ENCODE data around the gene PRKAG2. TPM values are rescaled to one million over a fixed set of nuclear protein-coding genes. Genes with fewer than 3 reads are reported as not detected.

Gene PRKAG2
- total RNA-seq, 1 experiment from 2014 or later = 24.2 TPM

DNA sequence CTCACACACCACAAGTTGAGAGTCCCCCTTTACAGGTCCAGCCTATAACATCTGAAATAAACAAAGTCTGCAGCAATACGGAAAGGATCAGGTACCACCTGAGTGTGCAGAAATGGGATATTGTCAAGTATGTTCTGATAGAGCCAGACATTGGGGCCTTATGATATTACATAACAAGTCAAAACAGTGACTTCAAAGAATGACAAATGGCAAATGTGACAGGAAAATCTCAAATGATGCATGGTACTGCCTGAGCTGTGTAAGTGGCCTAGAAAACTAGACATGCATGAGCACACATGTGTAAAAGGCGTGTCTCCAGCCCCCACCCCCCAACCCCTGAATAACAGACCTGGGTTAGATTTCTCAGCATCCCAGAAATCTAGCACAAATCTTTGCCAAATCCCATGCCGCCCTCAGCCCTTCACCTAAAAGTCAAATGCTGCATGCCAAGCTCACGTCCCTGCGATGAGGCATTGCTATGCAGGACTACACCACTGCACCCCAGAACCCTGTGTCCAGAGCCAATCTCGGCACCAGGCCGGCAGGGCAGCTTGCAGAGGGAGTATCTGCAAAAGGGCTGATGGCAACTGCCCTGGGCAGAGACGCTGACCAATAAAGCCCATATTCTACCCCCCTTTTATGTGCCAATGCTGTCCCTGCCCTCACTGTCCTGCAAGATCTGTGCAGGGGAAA is 58.8 kb downstream of the PRKAG2 start:
- in situ Hi-C loops (cut with HindIII; ENCODE audit: low pct_unique_long_range_greater_than_20kb, low sequenced_read_pairs) = no loop called here
- DNase-seq (ENCODE audit: low read depth) = no peak

- in situ Hi-C loops (cut with HindIII; ENCODE audit: low pct_unique_long_range_greater_than_20kb, low sequenced_read_pairs) = no loop called here
Observed at GRCh38 chr7:151817315-151817690, 59.6 kb downstream of the PRKAG2 start.

DNA sequence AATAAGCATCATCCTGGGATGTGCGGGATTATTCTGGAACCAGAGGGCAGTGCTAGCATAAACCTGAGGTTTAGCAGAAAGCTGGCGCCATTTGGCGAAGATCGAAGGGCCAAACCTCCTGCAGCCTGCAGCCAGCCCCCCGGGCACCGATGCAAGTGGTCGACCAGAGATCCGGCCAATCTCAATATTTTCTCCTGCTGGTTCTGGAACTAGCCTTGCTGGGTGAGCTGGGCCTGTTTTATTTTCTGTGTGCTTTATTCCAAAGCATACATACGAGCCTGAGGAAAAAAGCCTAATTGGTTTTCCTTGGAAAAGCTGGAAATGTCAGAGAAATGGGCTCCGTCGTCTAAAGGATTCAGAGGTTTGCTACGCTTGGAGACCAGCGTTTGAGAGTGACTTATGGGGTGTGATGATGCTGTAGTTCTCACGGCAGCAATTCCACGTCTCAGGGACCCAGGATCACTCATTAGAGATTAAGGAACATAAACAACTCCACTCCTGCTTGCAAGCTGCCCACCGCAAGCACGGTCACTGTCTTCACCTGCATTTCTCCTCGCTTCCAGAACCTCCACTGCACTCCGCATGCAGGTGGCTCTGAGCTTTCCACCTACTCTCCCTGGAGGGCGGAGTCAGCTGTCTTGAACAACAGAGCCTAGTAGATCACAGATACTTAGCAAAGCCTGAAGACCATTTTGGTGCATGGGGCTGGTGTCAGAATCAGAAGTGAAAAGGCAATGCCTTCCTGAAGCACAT is 60.2 kb downstream of the PRKAG2 start:
- in situ Hi-C loops (cut with HindIII; ENCODE audit: low pct_unique_long_range_greater_than_20kb, low sequenced_read_pairs) = no loop called here

More at GRCh38 chr7:151817315-151817690, 59.6 kb downstream of the PRKAG2 start:
- no peak for DNase-seq (ENCODE audit: low read depth)

GRCh38 chr7:151815419-151815818 is 61.5 kb downstream of the PRKAG2 start:
- no peak for DNase-seq (ENCODE audit: low read depth)
- in situ Hi-C loops (cut with HindIII; ENCODE audit: low pct_unique_long_range_greater_than_20kb, low sequenced_read_pairs) = no loop called here

More for the DNA sequence above, 60.2 kb downstream of the PRKAG2 start:
- no peak for DNase-seq (ENCODE audit: low read depth)

GRCh38 chr7:151814400-151815009 is 62.4 kb downstream of the PRKAG2 start:
- in situ Hi-C loops (cut with HindIII; ENCODE audit: low pct_unique_long_range_greater_than_20kb, low sequenced_read_pairs) = no loop called here
- no peak for DNase-seq (ENCODE audit: low read depth)

- no peak for DNase-seq (ENCODE audit: low read depth)
- in situ Hi-C loops (cut with HindIII; ENCODE audit: low pct_unique_long_range_greater_than_20kb, low sequenced_read_pairs) = no loop called here
Observed at GRCh38 chr7:151813997-151814396, 62.9 kb downstream of the PRKAG2 start.

GRCh38 chr7:151813445-151813844 is 63.5 kb downstream of the PRKAG2 start:
- DNase-seq (ENCODE audit: low read depth) = no peak
- in situ Hi-C loops (cut with HindIII; ENCODE audit: low pct_unique_long_range_greater_than_20kb, low sequenced_read_pairs) = no loop called here

DNA sequence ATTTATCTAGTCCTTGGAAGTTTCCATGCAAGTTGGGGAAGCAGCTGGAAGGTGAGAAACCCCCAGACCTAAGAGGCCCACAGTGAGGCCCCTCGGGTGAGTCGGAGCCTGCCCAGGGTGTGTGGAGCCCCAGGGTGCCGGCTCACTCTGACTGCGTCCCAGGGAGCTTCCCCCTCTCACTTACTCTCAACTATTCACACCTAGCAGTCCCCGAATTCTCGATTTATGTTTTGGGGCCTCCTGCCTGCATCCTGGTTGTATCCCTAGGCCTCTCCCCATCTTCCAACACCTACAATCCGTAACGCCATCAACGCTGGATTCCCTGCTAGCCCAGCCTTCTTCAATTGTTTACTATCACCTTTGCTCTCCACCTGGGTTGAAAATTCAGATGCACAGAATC is 63.9 kb downstream of the PRKAG2 start:
- in situ Hi-C loops (cut with HindIII; ENCODE audit: low pct_unique_long_range_greater_than_20kb, low sequenced_read_pairs) = no loop called here
- no peak for DNase-seq (ENCODE audit: low read depth)

DNA sequence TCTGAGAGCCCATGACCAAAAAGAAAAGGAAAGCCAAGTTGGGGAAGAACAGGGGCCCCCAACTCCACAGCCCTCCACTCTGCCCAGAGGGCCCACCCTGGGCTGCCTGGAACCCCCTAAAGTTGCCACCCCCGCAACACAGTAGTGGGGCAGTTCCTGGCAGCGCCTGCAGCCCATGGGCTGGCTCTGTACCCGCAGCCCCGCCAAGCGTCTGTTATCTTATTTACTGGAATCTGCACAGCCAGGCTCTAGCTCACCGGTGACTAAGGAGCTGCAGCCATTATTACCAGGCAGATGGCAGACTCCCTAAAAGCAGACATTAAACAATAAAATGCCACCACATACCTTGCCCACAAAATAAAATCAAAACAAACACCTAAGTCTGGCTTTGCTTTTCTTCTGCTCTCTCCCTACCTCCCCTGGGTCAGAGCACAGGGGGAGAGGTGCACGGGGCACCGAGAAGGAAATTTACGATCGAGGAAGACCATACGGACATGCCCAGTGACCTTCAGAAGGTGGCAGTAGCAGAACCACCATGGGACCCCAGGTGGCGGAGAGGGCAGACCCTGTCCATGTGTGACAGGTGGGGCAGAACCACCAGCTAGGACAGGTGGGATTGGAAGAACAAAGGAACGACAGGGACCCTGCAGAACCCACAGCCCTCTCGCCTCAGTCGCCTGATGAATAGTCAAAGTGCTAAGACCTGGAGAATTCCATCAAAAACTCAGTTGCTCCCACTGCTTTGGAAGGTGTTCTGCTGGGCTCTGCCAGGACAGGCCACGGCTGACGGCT is 66.3 kb downstream of the PRKAG2 start:
- no peak for DNase-seq (ENCODE audit: low read depth)
- in situ Hi-C loops (cut with HindIII; ENCODE audit: low pct_unique_long_range_greater_than_20kb, low sequenced_read_pairs) = no loop called here

DNA sequence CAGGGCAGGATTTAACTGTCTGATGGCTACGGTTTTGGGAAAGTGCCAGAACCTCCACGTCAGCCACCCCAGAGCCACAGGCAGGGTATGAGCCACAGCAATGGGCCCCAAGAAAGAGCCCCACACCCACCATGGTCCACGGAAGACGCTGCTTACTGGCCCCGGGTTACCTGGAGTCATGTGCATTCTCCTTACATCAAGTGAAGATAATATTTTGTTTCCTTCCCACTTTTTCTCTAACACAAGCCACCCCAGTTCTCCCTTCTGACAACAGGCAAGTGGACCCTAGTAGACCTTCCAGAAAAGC is 67.1 kb downstream of the PRKAG2 start:
- no peak for DNase-seq (ENCODE audit: low read depth)
- in situ Hi-C loops (cut with HindIII; ENCODE audit: low pct_unique_long_range_greater_than_20kb, low sequenced_read_pairs) = no loop called here

DNA sequence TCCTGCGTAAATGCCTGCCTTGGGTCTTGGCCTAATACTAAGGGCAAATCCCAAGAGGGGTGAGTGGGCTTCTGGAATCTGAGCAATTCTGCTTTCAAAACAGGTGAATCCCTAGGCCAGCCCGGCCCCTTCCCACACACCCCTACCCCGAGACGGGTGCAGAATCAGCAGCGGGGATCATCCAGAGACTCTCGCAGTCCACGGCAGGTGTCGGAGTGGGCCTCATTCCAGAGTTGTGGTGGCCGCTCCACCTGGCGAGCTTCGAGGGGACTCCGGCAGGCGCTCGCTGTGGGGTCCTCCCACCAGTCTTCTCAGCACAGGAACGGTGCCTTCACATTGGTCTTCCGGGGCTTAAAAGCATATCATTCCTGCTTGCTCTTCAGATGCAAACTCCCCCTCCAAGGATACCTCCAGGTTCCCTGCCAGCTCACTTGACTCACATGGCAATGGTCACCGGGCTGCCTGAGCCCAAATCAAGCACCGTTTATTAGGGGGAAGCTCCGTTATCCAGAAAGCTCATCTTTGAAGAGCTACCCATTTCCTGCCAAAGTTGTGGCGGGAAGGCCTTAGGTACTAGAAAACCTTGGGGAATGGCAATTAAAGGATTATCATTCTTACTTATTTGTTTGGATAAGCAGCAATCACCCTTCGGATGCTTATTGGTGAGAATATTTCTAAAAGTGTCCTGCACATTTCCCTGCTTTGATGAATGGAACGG is 67.6 kb downstream of the PRKAG2 start:
- no peak for DNase-seq (ENCODE audit: low read depth)
- in situ Hi-C loops (cut with HindIII; ENCODE audit: low pct_unique_long_range_greater_than_20kb, low sequenced_read_pairs) = no loop called here

GRCh38 chr7:151808400-151809145 is 68.3 kb downstream of the PRKAG2 start:
- in situ Hi-C loops (cut with HindIII; ENCODE audit: low pct_unique_long_range_greater_than_20kb, low sequenced_read_pairs) = no loop called here
- DNase-seq (ENCODE audit: low read depth) = peak; percentile 84

DNA sequence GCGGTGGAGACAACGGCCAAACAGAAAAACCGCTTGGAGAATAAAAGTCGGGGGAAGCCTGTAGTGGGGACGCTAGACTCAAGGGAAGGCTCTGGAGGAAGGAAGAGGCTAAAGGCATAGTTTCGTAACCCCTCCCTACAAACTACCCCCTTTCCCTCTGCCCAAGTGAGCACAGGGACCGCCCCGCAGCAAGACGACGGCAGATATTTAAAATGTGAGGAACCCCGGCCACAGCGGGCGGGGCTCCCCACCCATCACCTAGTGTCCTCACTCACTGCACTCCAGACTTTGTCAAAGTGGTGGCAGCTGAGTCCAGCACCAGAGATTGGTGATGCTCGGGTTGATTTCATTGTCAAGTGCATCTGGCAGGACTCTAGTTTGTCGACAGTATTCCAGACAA is 69.1 kb downstream of the PRKAG2 start:
- no peak for DNase-seq (ENCODE audit: low read depth)
- in situ Hi-C loops (cut with HindIII; ENCODE audit: low pct_unique_long_range_greater_than_20kb, low sequenced_read_pairs) = no loop called here

GRCh38 chr7:151806952-151807775 is 69.8 kb downstream of the PRKAG2 start:
- in situ Hi-C loops (cut with HindIII; ENCODE audit: low pct_unique_long_range_greater_than_20kb, low sequenced_read_pairs) = no loop called here

DNA sequence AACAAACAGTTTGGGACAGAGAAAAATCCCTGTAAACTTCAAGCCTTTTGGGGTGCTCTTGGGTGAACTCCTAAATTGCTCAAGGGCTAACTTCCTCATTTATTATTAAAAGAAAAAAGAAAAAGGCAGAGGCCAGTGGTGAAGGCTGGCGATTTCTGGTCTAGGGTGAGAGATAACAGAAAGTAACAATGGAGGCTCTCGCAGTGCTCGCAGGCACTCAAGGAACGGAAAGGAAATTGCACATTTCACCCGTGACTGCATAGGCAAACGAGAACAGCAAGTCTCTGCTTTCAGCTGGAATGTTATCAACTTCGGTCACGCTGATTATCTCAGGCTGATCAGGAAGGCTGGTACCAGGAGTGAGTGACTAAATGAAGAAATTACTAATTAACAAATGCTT is 70.7 kb downstream of the PRKAG2 start:
- in situ Hi-C loops (cut with HindIII; ENCODE audit: low pct_unique_long_range_greater_than_20kb, low sequenced_read_pairs) = no loop called here
- DNase-seq (ENCODE audit: low read depth) = no peak

More at GRCh38 chr7:151806952-151807775, 69.8 kb downstream of the PRKAG2 start:
- no peak for DNase-seq (ENCODE audit: low read depth)

DNA sequence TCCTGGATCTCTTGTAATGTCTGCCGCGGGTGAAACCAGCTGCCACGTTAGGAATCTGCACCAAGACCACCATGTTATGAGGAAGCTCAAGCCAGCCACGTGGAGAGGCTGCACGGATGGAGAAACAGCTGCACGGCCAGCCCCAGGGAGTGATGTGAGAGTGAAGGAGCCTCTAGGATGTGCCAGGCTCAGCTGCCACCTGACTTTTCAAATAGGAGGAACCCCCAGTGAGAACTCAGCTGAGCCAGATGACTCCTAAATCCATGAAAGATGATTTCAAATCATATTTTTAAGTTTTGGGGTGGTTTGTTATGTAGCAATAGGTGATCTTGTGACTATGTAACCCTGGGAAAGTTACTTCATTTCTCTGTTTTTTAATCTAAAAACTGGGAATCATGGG is 71.7 kb downstream of the PRKAG2 start:
- in situ Hi-C loops (cut with HindIII; ENCODE audit: low pct_unique_long_range_greater_than_20kb, low sequenced_read_pairs) = no loop called here
- no peak for DNase-seq (ENCODE audit: low read depth)

DNA sequence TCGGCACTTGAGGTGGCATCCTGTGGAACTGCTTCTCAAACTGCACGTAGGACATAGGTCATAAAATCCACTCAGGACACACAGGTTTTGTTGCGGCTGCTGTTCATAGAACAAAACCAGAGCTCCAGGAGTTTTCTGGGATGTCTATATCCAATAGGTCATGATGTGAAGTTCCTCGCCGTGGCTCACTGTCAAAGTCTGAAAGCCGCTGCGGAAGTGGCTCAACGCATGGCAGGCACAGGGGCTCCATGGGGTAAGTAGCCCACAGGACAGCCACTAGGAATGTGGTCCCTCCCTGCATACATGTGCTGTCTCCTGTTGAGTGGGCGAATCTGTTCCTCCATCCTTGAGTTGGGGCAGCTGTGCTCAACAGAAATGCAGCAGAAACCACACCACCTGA is 72.2 kb downstream of the PRKAG2 start:
- in situ Hi-C loops (cut with HindIII; ENCODE audit: low pct_unique_long_range_greater_than_20kb, low sequenced_read_pairs) = no loop called here
- no peak for DNase-seq (ENCODE audit: low read depth)

Data from Caki2 (cell line).